ENCODE data around the gene KIAA0513. TPM values are rescaled to one million over a fixed set of nuclear protein-coding genes. Genes with fewer than 3 reads are reported as not detected.

Gene KIAA0513
- total and polyA plus RNA-seq, 2 experiments from 2014 or later, result 5.3 to 5.4 TPM

- H3K27ac ChIP-seq, result no peak overlapping the region
- no peak overlapping the region for H3K9ac ChIP-seq
- H3K9me3 ChIP-seq (ENCODE audit: low read depth), result no peaks in the 10 kb centered on the region
- H3K27me3 ChIP-seq (replicated peaks; ENCODE audit: insufficient read depth), result peaks cover 20% of the 10 kb centered on the region
- H3K79me2 ChIP-seq (ENCODE audit: insufficient read depth), result no peaks in the 10 kb centered on the region
- no peaks in the 10 kb centered on the region for H4K20me1 ChIP-seq (ENCODE audit: insufficient read depth)
- no peaks in the 10 kb centered on the region for H3K36me3 ChIP-seq (ENCODE audit: low read depth)
- no peaks in the 10 kb centered on the region for H3F3A ChIP-seq (ENCODE audit: insufficient read depth)
- H3K9me2 ChIP-seq (ENCODE audit: insufficient read depth), result no peaks in the 10 kb centered on the region
- TF ChIP-seq EZH2 (IDR thresholded peaks at IDR 0.05; ENCODE audit: insufficient read depth, poor library complexity, severe bottlenecking) (no peak), EZH2phosphoT487 (IDR thresholded peaks at IDR 0.05; ENCODE audit: insufficient read depth, low read depth) (no peak)
- H2AFZ ChIP-seq, result no peak overlapping the region
- no peak for DNase-seq
- 65% methylated on average over 9 of the region's 9 CpGs for WGBS, 2 experiments (ENCODE audit: low coverage in 1 of 2, low lambda C conversion rate in 2 of 2, missing lambda C conversion rate in 2 of 2)
- no peak overlapping the region for H3K4me3 ChIP-seq
- in situ Hi-C loops (cut with MboI), result no loop called here
- H3K4me1 ChIP-seq (ENCODE audit: insufficient read depth), result no peaks in the 10 kb centered on the region
- no peak overlapping the region for H3K4me2 ChIP-seq (ENCODE audit: unreplicated experiment)
Measured at GRCh38 chr16:85096921-85097320, 69.3 kb downstream of the KIAA0513 start.

- Histone ChIP-seq H2AFZ (no peak overlapping the region), H3K4me3 (no peak overlapping the region), H3K9ac (no peak overlapping the region), H3K27ac (no peak overlapping the region), H3K36me3 (ENCODE audit: low read depth) (no peaks in the 10 kb centered on the region), H3K4me1 (ENCODE audit: insufficient read depth) (no peaks in the 10 kb centered on the region), H4K20me1 (ENCODE audit: insufficient read depth) (no peaks in the 10 kb centered on the region), H3K79me2 (ENCODE audit: insufficient read depth) (no peaks in the 10 kb centered on the region), H3K9me3 (ENCODE audit: low read depth) (no peaks in the 10 kb centered on the region), H3K27me3 (replicated peaks; ENCODE audit: insufficient read depth) (peaks cover 20% of the 10 kb centered on the region), H3K4me2 (ENCODE audit: unreplicated experiment) (no peak overlapping the region), H3K9me2 (ENCODE audit: insufficient read depth) (no peaks in the 10 kb centered on the region), H3F3A (ENCODE audit: insufficient read depth) (no peaks in the 10 kb centered on the region)
- DNase-seq, result no peak
- 87 to 88% methylated on average over 10 of the region's 10 CpGs for WGBS, 2 experiments (ENCODE audit: low coverage in 1 of 2, low lambda C conversion rate in 2 of 2, missing lambda C conversion rate in 2 of 2)
- TF ChIP-seq EZH2 (IDR thresholded peaks at IDR 0.05; ENCODE audit: insufficient read depth, poor library complexity, severe bottlenecking), result no peak
- no peak for TF ChIP-seq EZH2phosphoT487 (IDR thresholded peaks at IDR 0.05; ENCODE audit: insufficient read depth, low read depth)
- in situ Hi-C loops (cut with MboI), result no loop called here
Measured at GRCh38 chr16:85098565-85098964, 71.0 kb downstream of the KIAA0513 start.

GRCh38 chr16:85100265-85100664, 72.7 kb downstream of the KIAA0513 start:
- H3K79me2 ChIP-seq (ENCODE audit: insufficient read depth), result no peaks in the 10 kb centered on the region
- in situ Hi-C loops (cut with MboI), result no loop called here

GRCh38 chr16:85101956-85102630, 74.5 kb downstream of the KIAA0513 start:
- Histone ChIP-seq H3K9me3 (ENCODE audit: low read depth) (no peaks in the 10 kb centered on the region), H3K4me1 (ENCODE audit: insufficient read depth) (no peaks in the 10 kb centered on the region), H2AFZ (no peak overlapping the region), H4K20me1 (ENCODE audit: insufficient read depth) (no peaks in the 10 kb centered on the region), H3K36me3 (ENCODE audit: low read depth) (no peaks in the 10 kb centered on the region), H3K9me2 (ENCODE audit: insufficient read depth) (no peaks in the 10 kb centered on the region), H3K79me2 (ENCODE audit: insufficient read depth) (no peaks in the 10 kb centered on the region), H3K4me3 (no peak overlapping the region), H3K27me3 (replicated peaks; ENCODE audit: insufficient read depth) (peaks cover 5% of the 10 kb centered on the region), H3K9ac (no peak overlapping the region), H3K4me2 (ENCODE audit: unreplicated experiment) (no peak overlapping the region), H3F3A (ENCODE audit: insufficient read depth) (no peaks in the 10 kb centered on the region), H3K27ac (no peak overlapping the region)
- in situ Hi-C loops (cut with MboI), result no loop called here
- TF ChIP-seq EZH2phosphoT487 (IDR thresholded peaks at IDR 0.05; ENCODE audit: insufficient read depth, low read depth), result no peak
- no peak for TF ChIP-seq EZH2 (IDR thresholded peaks at IDR 0.05; ENCODE audit: insufficient read depth, poor library complexity, severe bottlenecking)
- 83 to 85% methylated on average over 11 of the region's 11 CpGs for WGBS, 2 experiments (ENCODE audit: low coverage in 1 of 2, low lambda C conversion rate in 2 of 2, missing lambda C conversion rate in 2 of 2)
- DNase-seq, result no peak

More at GRCh38 chr16:85100265-85100664, 72.7 kb downstream of the KIAA0513 start:
- no peaks in the 10 kb centered on the region for H3F3A ChIP-seq (ENCODE audit: insufficient read depth)
- no peaks in the 10 kb centered on the region for H4K20me1 ChIP-seq (ENCODE audit: insufficient read depth)
- no peak overlapping the region for H3K27ac ChIP-seq
- peaks cover 20% of the 10 kb centered on the region for H3K27me3 ChIP-seq (replicated peaks; ENCODE audit: insufficient read depth)
- H3K9ac ChIP-seq, result no peak overlapping the region
- H2AFZ ChIP-seq, result no peak overlapping the region
- no peaks in the 10 kb centered on the region for H3K36me3 ChIP-seq (ENCODE audit: low read depth)
- DNase-seq, result no peak
- no peak overlapping the region for H3K4me2 ChIP-seq (ENCODE audit: unreplicated experiment)
- 83 to 84% methylated on average over 8 to 10 of the region's 10 CpGs for WGBS, 2 experiments (ENCODE audit: low coverage in 1 of 2, low lambda C conversion rate in 2 of 2, missing lambda C conversion rate in 2 of 2)
- TF ChIP-seq EZH2phosphoT487 (IDR thresholded peaks at IDR 0.05; ENCODE audit: insufficient read depth, low read depth) (no peak), EZH2 (IDR thresholded peaks at IDR 0.05; ENCODE audit: insufficient read depth, poor library complexity, severe bottlenecking) (no peak)
- no peaks in the 10 kb centered on the region for H3K9me2 ChIP-seq (ENCODE audit: insufficient read depth)
- no peaks in the 10 kb centered on the region for H3K9me3 ChIP-seq (ENCODE audit: low read depth)
- no peak overlapping the region for H3K4me3 ChIP-seq
- no peaks in the 10 kb centered on the region for H3K4me1 ChIP-seq (ENCODE audit: insufficient read depth)

Data from GM23248 (cell line).